WTC11 (cell line): ENCODE results near the gene CNOT3. TPM values are rescaled to one million over a fixed set of nuclear protein-coding genes. Genes with fewer than 3 reads are reported as not detected.

Experiments used
- ATAC-seq: fragments of 200-7000 bp; cut with Tn5 transposase; 2 replicates; pipeline ENCODE4 v1.10.0; 2021; ENCODE audit warnings: mild to moderate bottlenecking, moderate library complexity
- CTCF ChIA-PET: fragments of 300-600 bp; sonication (Branson Sonifier 250); formaldehyde crosslinking; loops from one replicate; lab custom pipeline; 2021; ENCODE audit warnings: antibody characterized with exemption; lab: Charles Lee
- POLR2A ChIA-PET: fragments of 350-600 bp; sonication (Branson Sonifier 250); formaldehyde crosslinking; loops from one replicate; lab custom pipeline; 2021; ENCODE audit warnings: antibody characterized with exemption; lab: Charles Lee
- DNase-seq: peaks from one replicate; pipeline ENCODE4 v3.0.0; 2021; ENCODE audit warnings: low spot score
- H3K27ac Mint-ChIP-seq: 2 replicates; pipeline ENCODE4 v1.8.0; 2021; ENCODE audit warnings: mixed read lengths
- H3K27me3 Mint-ChIP-seq: 2 replicates; pipeline ENCODE4 v1.8.0; 2021; ENCODE audit warnings: low read depth, mild to moderate bottlenecking, moderate library complexity, mixed read lengths
- H3K36me3 Mint-ChIP-seq: 2 replicates; pipeline ENCODE4 v1.8.0; 2021; ENCODE audit warnings: mixed read lengths
- H3K4me1 Mint-ChIP-seq: 2 replicates; pipeline ENCODE4 v1.8.0; 2022; ENCODE audit warnings: mixed read lengths
- H3K4me3 Mint-ChIP-seq: 2 replicates; pipeline ENCODE4 v1.8.0; 2021; ENCODE audit warnings: mild to moderate bottlenecking, moderate library complexity, mixed read lengths
- H3K9me3 Mint-ChIP-seq: 2 replicates; pipeline ENCODE4 v1.8.0; 2021; ENCODE audit warnings: mixed read lengths
- CREM ChIP-seq: sonication (generic); formaldehyde crosslinking; IDR thresholded peaks from 2 replicates; pipeline ENCODE4 v1.8.1; 2022; ENCODE audit warnings: mild to moderate bottlenecking, missing genetic modification reagents, moderate library complexity
- ETV6 ChIP-seq: sonication (generic); formaldehyde crosslinking; IDR thresholded peaks from 2 replicates; pipeline ENCODE4 v1.8.1; 2022; ENCODE audit warnings: mild to moderate bottlenecking, missing genetic modification reagents
- JUN ChIP-seq: sonication (generic); formaldehyde crosslinking; IDR thresholded peaks from 2 replicates; pipeline ENCODE4 v1.8.0; 2023; ENCODE audit warnings: mild to moderate bottlenecking, missing genetic modification reagents
- NFE2L1 ChIP-seq: sonication (generic); formaldehyde crosslinking; IDR thresholded peaks from 2 replicates; pipeline ENCODE4 v1.8.1; 2023; ENCODE audit warnings: missing genetic modification reagents
- SMAD4 ChIP-seq: sonication (generic); formaldehyde crosslinking; IDR thresholded peaks from 2 replicates; pipeline ENCODE4 v1.8.0; 2022; ENCODE audit warnings: mild to moderate bottlenecking, missing genetic modification reagents
- ZNF138 ChIP-seq: sonication (generic); formaldehyde crosslinking; conservative IDR thresholded peaks from 2 replicates; pipeline ENCODE4 v1.8.1; 2022; ENCODE audit warnings: mild to moderate bottlenecking, moderate library complexity, missing genetic modification reagents
- ZNF232 ChIP-seq: sonication (generic); formaldehyde crosslinking; IDR thresholded peaks from 2 replicates; pipeline ENCODE4 v1.8.0; 2022; ENCODE audit warnings: mild to moderate bottlenecking, missing genetic modification reagents
- ZNF396 ChIP-seq: fragments of 250-450 bp; sonication (Bioruptor Pico); IDR thresholded peaks from 2 replicates; pipeline ENCODE4 v1.8.0; 2021; ENCODE audit warnings: mild to moderate bottlenecking, moderate library complexity, borderline replicate concordance
- total RNA-seq: library from RNA; stranded (reverse); gene quantifications from 3 replicates; pipeline ENCODE4 v1.2.3, GENCODE V29; 2021
- TF ChIP-seq, protein P1 (sequence below): sonication (generic); formaldehyde crosslinking; IDR thresholded peaks from 2 replicates; pipeline ENCODE4 v1.8.1; 2023; ENCODE audit warnings: mild to moderate bottlenecking, missing genetic modification reagents, moderate library complexity
- TF ChIP-seq, protein P2 (sequence below): sonication (generic); formaldehyde crosslinking; IDR thresholded peaks from 2 replicates; pipeline ENCODE4 v1.8.1; 2023; ENCODE audit warnings: mild to moderate bottlenecking, moderate library complexity, missing genetic modification reagents
- TF ChIP-seq, protein P3 (sequence below): sonication (generic); formaldehyde crosslinking; IDR thresholded peaks from 2 replicates; pipeline ENCODE4 v1.8.0; 2022; ENCODE audit warnings: mild to moderate bottlenecking, missing genetic modification reagents
- TF ChIP-seq, protein P4 (sequence below): sonication (generic); formaldehyde crosslinking; IDR thresholded peaks from 2 replicates; pipeline ENCODE4 v1.8.1; 2022; ENCODE audit warnings: mild to moderate bottlenecking, moderate library complexity, missing genetic modification reagents
- TF ChIP-seq, protein P5 (sequence below): sonication (generic); formaldehyde crosslinking; IDR thresholded peaks from 2 replicates; pipeline ENCODE4 v1.8.0; 2023; ENCODE audit warnings: missing genetic modification reagents, mild to moderate bottlenecking, borderline replicate concordance

Gene CNOT3
- total RNA-seq, 1 experiment from 2014 or later, result 93.3 TPM

DNA sequence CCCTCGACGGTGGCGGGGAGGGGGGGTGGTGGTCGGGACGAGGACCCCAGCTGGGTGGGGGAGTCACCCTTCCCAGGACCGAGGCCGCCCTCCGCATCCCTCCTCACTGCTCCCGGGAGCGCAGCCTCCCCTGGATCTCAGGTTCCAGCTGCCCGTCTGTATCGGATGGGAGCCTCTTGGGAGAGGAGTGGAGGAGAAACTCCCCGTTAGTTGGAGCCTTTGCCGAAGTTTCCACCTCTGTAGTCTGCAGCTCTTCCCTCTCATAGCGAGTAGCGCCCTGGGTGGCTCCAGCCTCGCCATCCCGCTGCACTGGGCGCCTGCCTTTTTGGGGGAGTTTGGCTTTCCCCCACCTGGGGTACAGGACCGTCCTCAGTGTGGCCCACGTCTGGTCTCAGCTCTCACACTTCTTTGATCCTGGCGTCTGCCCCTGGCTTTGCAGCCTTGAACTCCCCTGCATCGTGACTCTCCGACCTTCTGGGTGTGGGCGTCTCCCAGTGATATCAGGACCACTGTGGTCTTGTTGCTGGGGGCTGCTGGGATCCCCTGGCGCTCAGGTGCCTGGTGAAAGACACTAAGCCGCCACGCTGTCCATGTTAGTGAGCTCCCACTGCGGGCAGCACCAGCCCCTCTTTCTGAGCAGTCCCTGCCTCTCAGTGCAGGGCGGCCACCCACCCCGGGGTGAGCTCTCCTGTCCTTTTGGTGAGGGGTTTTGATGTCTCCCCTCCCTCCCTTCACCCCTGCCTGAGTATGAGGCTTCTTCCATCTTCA, 1.1 kb downstream of the CNOT3 start (continued):
- no peak for TF ChIP-seq NFE2L1
- TF ChIP-seq ZNF232 (CRISPR knock-in tag), result no peak

DNA sequence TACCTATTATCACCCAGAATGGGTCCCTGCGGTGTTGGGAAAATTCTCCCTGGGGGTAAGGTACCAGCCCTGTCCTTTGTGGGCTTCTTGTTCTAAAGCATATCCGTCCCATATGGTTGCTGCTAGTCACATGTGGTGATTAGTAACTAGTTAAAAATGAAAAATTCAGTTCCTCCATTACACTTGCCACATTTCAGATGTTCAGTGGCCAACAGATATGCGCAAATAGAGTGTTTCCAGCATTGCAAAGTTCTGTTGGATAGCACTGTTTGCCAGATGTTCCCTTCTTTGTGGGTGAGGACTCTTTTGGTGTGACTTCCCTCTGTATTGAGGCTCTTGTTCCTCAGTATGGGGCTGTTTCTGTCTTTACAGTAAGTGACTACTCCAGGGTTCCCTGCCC, 3.8 kb downstream of the CNOT3 start:
- Mint-ChIP-seq H3K4me1 (peaks cover 20% of the 10 kb centered on the region), H3K36me3 (peaks cover 44% of the 10 kb centered on the region), H3K4me3 (no peak overlapping the region), H3K27ac (no peak overlapping the region), H3K9me3 (no peaks in the 10 kb centered on the region), H3K27me3 (no peaks in the 10 kb centered on the region; the same call in 1 of the 2 replicates)
- no peak for DNase-seq
- ChIA-PET CTCF (no interaction called here), POLR2A (interaction anchor here (0.6 kb wide), 1 partner anchor 47 kb away, joined by 3 read pairs; no protein-coding TSS in a partner anchor)
- no peak for ATAC-seq
- no peak for TF ChIP-seq SMAD4 (CRISPR knock-in tag)
- TF ChIP-seq JUN (CRISPR knock-in tag), result no peak
- TF ChIP-seq, protein P1, sequence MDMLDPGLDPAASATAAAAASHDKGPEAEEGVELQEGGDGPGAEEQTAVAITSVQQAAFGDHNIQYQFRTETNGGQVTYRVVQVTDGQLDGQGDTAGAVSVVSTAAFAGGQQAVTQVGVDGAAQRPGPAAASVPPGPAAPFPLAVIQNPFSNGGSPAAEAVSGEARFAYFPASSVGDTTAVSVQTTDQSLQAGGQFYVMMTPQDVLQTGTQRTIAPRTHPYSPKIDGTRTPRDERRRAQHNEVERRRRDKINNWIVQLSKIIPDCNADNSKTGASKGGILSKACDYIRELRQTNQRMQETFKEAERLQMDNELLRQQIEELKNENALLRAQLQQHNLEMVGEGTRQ, result no peak
- TF ChIP-seq, protein P2, sequence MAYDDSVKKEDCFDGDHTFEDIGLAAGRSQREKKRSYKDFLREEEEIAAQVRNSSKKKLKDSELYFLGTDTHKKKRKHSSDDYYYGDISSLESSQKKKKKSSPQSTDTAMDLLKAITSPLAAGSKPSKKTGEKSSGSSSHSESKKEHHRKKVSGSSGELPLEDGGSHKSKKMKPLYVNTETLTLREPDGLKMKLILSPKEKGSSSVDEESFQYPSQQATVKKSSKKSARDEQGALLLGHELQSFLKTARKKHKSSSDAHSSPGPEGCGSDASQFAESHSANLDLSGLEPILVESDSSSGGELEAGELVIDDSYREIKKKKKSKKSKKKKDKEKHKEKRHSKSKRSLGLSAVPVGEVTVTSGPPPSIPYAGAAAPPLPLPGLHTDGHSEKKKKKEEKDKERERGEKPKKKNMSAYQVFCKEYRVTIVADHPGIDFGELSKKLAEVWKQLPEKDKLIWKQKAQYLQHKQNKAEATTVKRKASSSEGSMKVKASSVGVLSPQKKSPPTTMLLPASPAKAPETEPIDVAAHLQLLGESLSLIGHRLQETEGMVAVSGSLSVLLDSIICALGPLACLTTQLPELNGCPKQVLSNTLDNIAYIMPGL (CRISPR knock-in tag), result no peak
- no peak for TF ChIP-seq ZNF396 (CRISPR knock-in tag)

DNA sequence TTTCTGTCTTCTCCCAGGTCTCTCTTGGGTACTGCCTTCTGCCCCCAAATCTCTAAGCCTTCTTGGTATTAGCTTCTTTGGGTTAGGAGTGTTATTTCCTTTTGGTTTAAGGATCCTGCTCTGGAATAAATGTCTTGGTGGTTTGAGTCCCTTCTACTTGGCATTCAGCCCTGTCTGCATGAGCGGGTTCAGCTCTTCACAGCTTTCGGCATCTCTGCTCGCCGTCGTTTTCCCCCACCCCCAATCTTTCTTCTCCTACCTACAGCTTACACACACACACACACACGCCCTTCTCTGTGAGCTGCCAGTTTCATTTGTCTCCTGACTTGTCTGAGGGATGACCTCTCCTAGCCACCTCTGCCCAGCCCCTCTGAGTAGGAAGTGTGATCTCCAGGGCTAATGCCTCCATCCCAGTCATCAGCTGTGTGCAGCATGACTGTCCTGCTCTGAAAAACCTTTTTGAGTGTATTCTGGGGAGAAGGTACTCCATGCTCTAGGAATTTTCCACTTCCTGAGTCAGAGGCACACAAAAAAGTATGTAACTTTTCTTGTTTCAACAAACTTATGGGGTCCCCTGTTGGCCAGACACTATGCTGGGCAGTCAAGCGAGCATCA, 4.7 kb downstream of the CNOT3 start:
- Mint-ChIP-seq H3K36me3 (peaks cover 53% of the 10 kb centered on the region), H3K27ac (peak overlapping the region; percentile 1; the same call in 1 of the 2 replicates), H3K4me3 (no peak overlapping the region), H3K27me3 (no peaks in the 10 kb centered on the region; the same call in 1 of the 2 replicates), H3K4me1 (peaks cover 20% of the 10 kb centered on the region), H3K9me3 (no peaks in the 10 kb centered on the region)
- CTCF ChIA-PET, result no interaction called here
- POLR2A ChIA-PET, result no interaction called here
- ATAC-seq (no peak), DNase-seq (no peak)
- no peak for TF ChIP-seq CREM (CRISPR knock-in tag)
- TF ChIP-seq, protein P3, sequence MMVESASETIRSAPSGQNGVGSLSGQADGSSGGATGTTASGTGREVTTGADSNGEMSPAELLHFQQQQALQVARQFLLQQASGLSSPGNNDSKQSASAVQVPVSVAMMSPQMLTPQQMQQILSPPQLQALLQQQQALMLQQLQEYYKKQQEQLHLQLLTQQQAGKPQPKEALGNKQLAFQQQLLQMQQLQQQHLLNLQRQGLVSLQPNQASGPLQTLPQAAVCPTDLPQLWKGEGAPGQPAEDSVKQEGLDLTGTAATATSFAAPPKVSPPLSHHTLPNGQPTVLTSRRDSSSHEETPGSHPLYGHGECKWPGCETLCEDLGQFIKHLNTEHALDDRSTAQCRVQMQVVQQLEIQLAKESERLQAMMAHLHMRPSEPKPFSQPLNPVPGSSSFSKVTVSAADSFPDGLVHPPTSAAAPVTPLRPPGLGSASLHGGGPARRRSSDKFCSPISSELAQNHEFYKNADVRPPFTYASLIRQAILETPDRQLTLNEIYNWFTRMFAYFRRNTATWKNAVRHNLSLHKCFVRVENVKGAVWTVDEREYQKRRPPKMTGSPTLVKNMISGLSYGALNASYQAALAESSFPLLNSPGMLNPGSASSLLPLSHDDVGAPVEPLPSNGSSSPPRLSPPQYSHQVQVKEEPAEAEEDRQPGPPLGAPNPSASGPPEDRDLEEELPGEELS (CRISPR knock-in tag), result no peak
- TF ChIP-seq ETV6 (CRISPR knock-in tag), result no peak
- no peak for TF ChIP-seq ZNF138 (CRISPR knock-in tag)
- TF ChIP-seq, protein P4, sequence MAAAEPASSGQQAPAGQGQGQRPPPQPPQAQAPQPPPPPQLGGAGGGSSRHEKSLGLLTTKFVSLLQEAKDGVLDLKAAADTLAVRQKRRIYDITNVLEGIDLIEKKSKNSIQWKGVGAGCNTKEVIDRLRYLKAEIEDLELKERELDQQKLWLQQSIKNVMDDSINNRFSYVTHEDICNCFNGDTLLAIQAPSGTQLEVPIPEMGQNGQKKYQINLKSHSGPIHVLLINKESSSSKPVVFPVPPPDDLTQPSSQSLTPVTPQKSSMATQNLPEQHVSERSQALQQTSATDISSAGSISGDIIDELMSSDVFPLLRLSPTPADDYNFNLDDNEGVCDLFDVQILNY (CRISPR knock-in tag), result no peak
- TF ChIP-seq, protein P5, sequence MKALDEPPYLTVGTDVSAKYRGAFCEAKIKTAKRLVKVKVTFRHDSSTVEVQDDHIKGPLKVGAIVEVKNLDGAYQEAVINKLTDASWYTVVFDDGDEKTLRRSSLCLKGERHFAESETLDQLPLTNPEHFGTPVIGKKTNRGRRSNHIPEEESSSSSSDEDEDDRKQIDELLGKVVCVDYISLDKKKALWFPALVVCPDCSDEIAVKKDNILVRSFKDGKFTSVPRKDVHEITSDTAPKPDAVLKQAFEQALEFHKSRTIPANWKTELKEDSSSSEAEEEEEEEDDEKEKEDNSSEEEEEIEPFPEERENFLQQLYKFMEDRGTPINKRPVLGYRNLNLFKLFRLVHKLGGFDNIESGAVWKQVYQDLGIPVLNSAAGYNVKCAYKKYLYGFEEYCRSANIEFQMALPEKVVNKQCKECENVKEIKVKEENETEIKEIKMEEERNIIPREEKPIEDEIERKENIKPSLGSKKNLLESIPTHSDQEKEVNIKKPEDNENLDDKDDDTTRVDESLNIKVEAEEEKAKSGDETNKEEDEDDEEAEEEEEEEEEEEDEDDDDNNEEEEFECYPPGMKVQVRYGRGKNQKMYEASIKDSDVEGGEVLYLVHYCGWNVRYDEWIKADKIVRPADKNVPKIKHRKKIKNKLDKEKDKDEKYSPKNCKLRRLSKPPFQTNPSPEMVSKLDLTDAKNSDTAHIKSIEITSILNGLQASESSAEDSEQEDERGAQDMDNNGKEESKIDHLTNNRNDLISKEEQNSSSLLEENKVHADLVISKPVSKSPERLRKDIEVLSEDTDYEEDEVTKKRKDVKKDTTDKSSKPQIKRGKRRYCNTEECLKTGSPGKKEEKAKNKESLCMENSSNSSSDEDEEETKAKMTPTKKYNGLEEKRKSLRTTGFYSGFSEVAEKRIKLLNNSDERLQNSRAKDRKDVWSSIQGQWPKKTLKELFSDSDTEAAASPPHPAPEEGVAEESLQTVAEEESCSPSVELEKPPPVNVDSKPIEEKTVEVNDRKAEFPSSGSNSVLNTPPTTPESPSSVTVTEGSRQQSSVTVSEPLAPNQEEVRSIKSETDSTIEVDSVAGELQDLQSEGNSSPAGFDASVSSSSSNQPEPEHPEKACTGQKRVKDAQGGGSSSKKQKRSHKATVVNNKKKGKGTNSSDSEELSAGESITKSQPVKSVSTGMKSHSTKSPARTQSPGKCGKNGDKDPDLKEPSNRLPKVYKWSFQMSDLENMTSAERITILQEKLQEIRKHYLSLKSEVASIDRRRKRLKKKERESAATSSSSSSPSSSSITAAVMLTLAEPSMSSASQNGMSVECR (CRISPR knock-in tag), result no peak
